Measurements from ENCODE around the gene ENAH.

Gene ENAH

DNA sequence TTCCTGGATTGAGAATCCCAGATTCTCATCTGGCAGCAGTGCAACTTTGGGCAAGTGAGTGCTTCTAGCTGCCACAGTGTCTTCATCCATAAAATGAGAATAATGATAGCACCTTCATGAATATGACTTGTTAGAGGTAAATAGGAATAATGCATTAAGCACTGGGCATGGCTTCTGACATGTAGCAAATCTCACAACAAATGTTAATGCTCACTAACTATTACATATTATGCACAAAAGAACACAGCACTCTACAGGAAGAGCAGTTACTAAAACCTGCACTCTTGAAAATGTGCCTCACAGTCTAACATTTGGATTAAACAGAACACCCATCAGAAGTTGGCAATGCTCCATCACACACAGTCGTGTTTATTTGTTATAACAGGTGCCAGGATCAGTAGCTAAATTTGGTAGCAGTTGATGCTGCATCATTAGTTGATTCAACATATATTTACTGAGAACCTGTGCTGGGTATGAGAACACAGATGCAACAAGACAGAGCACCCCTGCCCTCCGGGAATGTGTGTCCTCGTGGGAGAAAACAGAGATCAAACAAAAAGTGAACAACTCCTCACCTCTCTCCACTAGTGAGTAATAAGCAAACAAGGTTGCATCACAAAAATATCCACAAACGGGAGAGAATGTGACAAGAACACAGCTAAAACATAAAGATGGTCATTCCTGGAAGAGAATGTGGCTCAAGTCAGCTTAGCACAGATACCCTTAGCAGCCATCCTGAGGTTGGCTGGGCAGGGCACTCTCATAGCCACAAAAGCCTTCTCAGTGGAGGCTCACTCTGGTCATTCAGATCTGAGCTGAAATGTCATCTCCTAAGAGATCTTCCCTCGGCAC is 198.9 kb downstream of the ENAH start:
- Mint-ChIP-seq H3K27ac (no peak overlapping the region), H3K4me1 (peaks cover 9 to 12% of the 10 kb centered on the region in 2 donors), H3K36me3 (no peaks in the 10 kb centered on the region), H3K4me3 (no peak overlapping the region), H3K9me3 (no peaks in the 10 kb centered on the region), H3K27me3 (no peaks in the 10 kb centered on the region)
- ATAC-seq (replicated peaks) (peak; percentile 14), DNase-seq (no peak)

DNA sequence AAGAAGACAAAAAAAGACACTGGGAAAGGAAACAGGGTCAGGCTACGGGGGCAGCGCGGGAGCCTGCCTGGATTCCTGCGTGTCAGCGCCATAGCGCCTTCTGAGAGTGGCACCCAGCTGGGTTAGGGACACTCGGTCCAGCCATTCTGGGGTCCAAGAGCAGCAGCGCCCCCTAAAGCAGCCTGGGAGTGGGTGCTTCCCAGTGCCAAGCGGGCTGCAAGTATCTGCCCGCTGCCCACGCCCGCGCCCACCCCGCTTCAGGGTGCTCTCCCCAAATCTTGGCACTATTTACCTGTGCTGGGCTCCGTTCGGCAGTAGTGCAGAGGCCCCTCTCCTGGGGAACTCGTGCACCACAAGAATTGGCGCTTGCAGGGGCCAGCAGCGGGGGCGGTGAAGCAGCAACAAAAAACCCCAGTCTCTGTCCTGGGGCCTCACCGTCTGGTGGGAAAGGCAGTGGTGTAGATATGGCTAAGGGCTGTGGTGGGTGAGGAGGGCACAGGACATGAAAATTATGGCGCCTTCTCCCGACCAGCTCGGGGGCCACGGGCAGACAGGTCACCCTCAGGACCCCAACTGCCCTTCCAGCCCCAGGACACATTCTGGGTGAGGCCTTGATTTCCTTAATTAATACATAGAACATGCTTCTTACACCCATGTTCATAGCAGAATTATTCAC is 200.9 kb downstream of the ENAH start:
- Mint-ChIP-seq H3K27ac (no peak overlapping the region), H3K9me3 (no peaks in the 10 kb centered on the region), H3K4me1 (peaks cover 9 to 21% of the 10 kb centered on the region in 2 donors), H3K4me3 (no peak overlapping the region), H3K27me3 (no peaks in the 10 kb centered on the region), H3K36me3 (no peaks in the 10 kb centered on the region)
- DNase-seq (no peak), ATAC-seq (replicated peaks) (no peak)

DNA sequence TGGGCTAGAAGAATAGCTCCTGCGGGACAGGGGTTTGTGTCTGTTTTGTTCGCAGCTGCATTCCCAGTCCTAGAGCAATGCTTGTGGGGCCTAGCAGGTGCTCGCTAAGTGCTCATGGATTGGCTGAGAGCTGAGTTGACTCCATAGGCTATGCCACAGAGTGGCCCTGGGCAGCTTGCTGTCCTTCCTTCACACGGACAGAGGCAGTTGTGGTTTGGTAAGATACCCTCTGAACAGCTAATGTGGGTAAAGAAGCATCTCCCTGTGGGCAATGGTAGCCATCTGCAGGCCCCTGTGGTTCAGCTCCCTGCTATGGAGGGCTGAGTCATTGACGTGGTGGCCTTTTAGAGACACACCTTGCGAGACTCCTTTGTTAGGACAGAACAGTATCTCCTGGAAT is 201.6 kb downstream of the ENAH start:
- peaks cover 9 to 27% of the 10 kb centered on the region in 2 donors for H3K4me1 Mint-ChIP-seq
- DNase-seq: no peak
- no peak overlapping the region for H3K27ac Mint-ChIP-seq
- H3K4me3 Mint-ChIP-seq: no peak overlapping the region
- ATAC-seq (replicated peaks): no peak
- H3K9me3 Mint-ChIP-seq: no peaks in the 10 kb centered on the region
- no peaks in the 10 kb centered on the region for H3K27me3 Mint-ChIP-seq
- H3K36me3 Mint-ChIP-seq: no peaks in the 10 kb centered on the region

DNA sequence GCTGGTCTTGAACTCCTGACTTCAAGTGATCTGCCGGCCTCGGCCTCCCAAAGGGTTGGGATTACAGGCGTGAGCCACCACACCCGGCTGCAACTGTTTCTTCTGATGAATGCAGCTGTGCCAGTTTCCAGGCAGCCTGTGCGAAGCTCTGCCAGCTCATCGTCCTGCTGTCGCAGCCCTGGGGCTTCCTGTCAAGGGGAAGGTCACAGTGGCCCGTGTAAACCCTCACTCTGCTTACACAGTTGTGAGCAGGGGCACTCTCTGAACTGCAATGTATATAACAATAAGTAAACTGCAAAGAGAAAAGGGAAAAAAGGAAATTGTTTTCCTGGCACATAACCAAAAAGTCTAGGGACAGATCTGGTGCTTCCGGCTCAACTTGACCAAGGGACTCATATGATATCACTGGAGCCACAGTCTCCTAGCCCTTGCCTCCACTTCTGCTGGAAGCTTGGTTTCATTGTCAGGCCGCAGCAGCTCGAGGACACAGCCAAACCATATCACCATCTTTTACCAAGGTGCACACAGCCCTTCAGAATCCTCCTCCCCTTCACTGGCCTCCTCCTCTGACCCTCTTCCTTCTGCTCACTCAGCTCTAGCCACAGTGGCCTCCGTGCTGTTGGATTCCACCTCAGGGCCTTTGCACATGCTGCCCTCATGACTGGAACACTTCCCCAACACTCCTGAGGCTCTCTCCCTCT is 202.3 kb downstream of the ENAH start:
- peaks cover 14 to 34% of the 10 kb centered on the region in 2 donors for H3K4me1 Mint-ChIP-seq

DNA sequence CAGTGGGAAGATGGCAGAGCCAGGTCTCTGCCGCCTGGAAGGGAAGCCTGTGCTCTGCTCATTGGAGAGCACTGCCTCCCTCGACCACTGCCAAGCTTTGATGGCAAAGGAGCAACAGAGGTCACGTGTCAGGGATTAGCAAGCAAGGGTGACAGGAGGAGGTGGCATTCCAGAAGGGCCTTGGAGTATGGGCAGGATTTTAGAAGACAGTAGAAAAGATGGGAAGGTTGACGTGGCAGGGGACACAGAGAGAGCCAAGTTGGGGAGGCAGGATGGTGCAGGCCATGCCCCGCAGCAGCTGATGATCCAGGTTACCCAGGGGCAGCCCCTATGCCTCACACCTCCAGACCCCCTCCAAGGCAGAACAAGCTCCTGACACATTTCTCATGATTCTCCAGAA is 203.1 kb downstream of the ENAH start:
- Mint-ChIP-seq H3K27me3 (no peaks in the 10 kb centered on the region), H3K9me3 (peaks cover 0 to under 1% of the 10 kb centered on the region in 2 donors), H3K4me1 (peaks cover 19 to 38% of the 10 kb centered on the region in 2 donors), H3K4me3 (no peak overlapping the region), H3K36me3 (no peaks in the 10 kb centered on the region), H3K27ac (no peak overlapping the region)
- DNase-seq: no peak
- no peak for ATAC-seq (replicated peaks)

More for the DNA sequence above, 202.3 kb downstream of the ENAH start:
- Mint-ChIP-seq H3K9me3 (no peaks in the 10 kb centered on the region), H3K27ac (no peak overlapping the region), H3K36me3 (no peaks in the 10 kb centered on the region), H3K4me3 (no peak overlapping the region), H3K27me3 (no peaks in the 10 kb centered on the region)
- DNase-seq (no peak), ATAC-seq (replicated peaks) (no peak)

DNA sequence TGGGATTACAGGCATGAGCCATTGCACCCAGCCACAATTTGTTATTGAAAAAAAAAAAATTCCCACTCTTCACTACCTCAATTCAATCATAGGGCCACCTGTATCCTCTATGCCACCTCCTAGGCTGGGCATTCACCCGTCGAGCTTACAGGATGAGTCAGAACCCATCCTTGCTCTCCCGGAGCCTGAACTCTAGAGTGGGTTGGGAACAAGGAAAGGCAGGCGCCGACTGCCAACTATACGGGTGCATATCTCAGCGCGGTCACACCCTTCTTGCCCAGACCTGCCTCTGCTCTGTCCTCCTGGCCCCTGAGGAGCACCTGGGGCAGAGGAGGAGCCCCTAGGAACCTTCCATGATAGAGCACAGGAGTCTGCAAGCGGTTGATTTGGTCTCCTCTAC is 203.7 kb downstream of the ENAH start:
- DNase-seq (no peak), ATAC-seq (replicated peaks) (no peak)
- no peaks in the 10 kb centered on the region for H3K36me3 Mint-ChIP-seq
- no peaks in the 10 kb centered on the region for H3K27me3 Mint-ChIP-seq
- H3K9me3 Mint-ChIP-seq: peaks cover 0 to 1% of the 10 kb centered on the region in 2 donors
- H3K27ac Mint-ChIP-seq: no peak overlapping the region
- H3K4me1 Mint-ChIP-seq: peaks cover 19 to 40% of the 10 kb centered on the region in 2 donors
- H3K4me3 Mint-ChIP-seq: no peak overlapping the region

DNA sequence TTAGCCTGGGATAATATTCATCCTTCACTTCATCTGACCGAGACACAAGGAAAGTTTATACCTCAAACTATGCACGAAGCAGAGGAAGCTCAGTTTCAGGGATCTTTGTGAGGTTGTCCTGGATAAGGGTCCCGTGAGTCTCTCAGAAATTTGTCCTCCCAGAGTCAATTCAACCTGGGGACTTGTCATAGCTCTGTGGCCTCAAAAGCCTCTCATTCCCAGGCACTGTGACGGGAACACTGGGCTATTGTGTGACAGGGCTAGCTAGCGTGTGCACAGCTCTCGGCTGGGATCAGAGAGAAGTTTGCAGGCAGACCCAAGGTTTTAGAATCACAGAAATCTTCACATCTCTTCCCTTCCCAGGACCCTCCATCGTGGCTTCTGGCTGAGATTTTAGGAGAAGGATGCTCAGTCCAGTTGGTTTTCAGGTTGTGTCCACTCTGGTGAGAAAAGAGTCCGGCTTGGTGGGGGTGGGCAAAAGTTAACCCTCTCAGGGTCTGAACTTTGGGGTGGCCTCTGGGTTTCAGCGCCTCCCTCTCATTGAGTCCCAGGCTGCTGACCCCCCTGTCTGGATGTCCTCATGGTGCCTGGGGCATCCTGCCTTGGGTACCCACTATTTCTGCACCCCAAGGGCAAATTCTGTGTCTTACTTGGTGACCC is 204.6 kb downstream of the ENAH start:
- no peak overlapping the region for H3K4me3 Mint-ChIP-seq
- H3K36me3 Mint-ChIP-seq: no peaks in the 10 kb centered on the region
- no peak overlapping the region for H3K27ac Mint-ChIP-seq
- no peak for ATAC-seq (replicated peaks)
- H3K27me3 Mint-ChIP-seq: no peaks in the 10 kb centered on the region
- DNase-seq: no peak
- H3K9me3 Mint-ChIP-seq: peaks cover 0 to 1% of the 10 kb centered on the region in 2 donors
- peaks cover 25 to 44% of the 10 kb centered on the region in 2 donors for H3K4me1 Mint-ChIP-seq

DNA sequence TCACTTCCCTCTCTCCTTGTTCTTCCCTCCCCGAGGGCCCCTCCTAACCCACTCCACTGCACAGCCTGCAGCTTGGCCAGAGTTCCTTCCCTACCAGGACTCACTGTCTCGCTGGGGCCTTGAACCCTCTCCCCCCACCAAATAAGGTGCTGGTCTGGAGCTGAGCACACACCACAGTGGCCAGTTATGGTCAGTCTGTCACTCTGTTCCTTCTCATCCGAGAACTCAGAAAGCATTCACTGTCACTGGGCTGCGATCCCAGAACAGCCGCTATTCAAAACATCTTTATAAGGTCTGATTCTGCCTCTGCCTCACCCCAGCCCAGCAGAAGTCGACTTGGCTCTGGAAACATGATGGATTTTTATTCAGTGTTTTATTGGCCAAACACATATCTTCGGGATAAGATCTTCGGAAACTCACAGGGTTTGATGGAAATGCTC is 205.3 kb downstream of the ENAH start:
- H3K4me1 Mint-ChIP-seq: peaks cover 31 to 50% of the 10 kb centered on the region in 2 donors
- peaks cover 0 to 1% of the 10 kb centered on the region in 2 donors for H3K9me3 Mint-ChIP-seq
- DNase-seq (no peak), ATAC-seq (replicated peaks) (no peak)
- no peaks in the 10 kb centered on the region for H3K27me3 Mint-ChIP-seq
- no peaks in the 10 kb centered on the region for H3K36me3 Mint-ChIP-seq
- no peak overlapping the region for H3K4me3 Mint-ChIP-seq
- no peak overlapping the region for H3K27ac Mint-ChIP-seq

DNA sequence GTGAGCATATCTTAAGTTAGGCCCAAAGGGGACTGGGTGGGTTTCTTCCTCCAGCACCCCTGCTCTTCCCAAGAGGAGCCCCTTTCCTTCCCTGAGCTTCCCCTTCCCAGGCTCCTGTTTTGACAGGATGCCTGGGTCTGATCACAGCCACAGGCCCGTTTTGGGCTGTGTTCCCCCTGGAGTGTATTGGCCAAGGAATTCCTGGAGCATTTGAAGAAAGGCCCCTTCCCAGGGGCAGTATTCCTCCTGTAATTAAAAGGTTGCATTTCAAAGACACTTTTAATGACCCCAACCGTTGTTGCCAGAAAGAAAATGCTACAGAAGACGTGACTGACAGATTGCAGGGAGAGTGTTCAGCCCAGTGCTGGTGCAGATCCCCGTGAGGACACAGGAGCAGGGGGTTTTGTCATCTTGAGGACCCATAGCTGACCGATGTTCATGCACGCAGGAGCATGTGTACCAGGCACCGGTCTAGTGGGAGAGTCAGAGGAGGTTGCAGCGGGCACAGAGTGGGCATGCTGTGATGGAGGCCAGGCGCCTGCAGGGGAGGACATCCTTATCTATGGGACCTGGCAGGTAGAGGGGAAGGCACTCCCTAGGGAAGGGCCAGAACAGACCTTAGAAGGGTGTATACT is 205.8 kb downstream of the ENAH start:
- no peak overlapping the region for H3K4me3 Mint-ChIP-seq
- H3K4me1 Mint-ChIP-seq: peaks cover 35 to 56% of the 10 kb centered on the region in 2 donors

DNA sequence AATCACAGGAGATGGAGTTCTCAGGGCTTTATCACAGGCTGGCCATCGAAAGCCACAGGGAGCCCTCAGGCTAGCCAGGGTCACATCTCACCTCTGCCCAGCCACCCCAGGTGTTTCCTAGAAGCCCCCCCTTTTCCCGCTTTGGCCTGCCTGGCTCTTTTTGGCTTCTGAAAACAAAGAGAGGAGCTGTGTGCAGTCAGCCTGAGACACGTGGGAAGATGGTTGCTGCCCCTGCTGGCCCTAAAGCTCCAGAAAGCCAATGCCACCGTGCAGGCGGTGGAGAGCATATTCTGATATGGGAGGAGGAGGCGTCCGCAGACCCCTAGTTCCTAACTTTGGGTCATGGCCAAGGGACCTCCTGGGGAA is 206.3 kb downstream of the ENAH start:
- no peak overlapping the region for H3K4me3 Mint-ChIP-seq
- no peak for DNase-seq
- peak overlapping the region; percentile 78 for H3K27ac Mint-ChIP-seq
- H3K27me3 Mint-ChIP-seq: no peaks in the 10 kb centered on the region
- no peaks in the 10 kb centered on the region for H3K36me3 Mint-ChIP-seq
- H3K9me3 Mint-ChIP-seq: peaks cover 0 to 1% of the 10 kb centered on the region in 2 donors
- no peak for ATAC-seq (replicated peaks)
- peaks cover 36 to 61% of the 10 kb centered on the region in 2 donors for H3K4me1 Mint-ChIP-seq

More for the DNA sequence above, 205.8 kb downstream of the ENAH start:
- Mint-ChIP-seq H3K9me3 (peaks cover 0 to 1% of the 10 kb centered on the region in 2 donors), H3K36me3 (no peaks in the 10 kb centered on the region), H3K27ac (no peak overlapping the region), H3K27me3 (no peaks in the 10 kb centered on the region)
- ATAC-seq (replicated peaks): no peak
- DNase-seq: no peak

DNA sequence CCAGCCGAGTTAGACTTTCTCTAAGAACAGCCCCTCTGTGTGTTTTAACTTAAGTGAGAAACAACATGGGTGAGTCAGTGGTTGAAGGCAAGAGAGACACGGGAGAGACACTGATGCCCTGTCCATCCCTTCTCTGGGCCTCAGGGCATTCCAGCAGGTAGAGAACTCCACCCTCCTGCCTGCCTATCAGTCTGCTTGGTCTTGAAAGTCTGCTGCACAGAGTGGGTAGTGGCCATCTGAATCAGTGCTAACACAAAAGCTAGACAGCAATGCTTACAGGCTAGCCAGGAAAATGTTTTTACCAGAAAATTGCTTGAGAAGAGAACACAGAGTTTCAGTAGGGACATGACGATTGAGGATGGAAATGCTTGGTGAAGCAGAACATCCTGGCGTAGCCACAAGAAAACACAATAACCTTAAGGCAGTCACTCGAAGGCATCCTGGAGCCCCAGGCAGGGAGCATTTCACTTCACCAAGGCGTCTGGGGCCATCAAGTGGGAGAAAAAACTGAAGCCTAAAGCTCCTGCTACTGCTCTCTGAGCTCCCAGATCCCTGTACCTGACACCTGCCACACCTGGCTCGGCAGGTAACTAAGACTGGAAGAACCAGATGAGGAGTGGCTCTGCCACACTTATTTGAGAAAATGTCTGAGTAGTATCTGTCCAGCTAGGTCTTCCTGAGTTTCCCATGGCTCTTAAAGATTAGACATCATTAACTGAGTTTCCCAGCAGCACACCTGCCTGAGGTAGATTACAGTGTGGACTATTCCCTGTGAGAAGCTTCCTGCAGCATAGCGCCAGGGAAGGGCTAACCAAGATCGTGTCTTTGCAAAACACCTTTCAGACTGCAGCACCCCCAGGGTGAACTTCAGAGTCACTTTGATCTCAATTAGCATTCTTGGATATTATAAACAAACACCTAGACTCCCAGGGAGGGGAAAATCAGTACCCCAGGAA is 207.0 kb downstream of the ENAH start:
- DNase-seq (no peak), ATAC-seq (replicated peaks) (no peak)
- H3K27ac Mint-ChIP-seq: peak overlapping the region; percentile 87
- H3K4me3 Mint-ChIP-seq: peak overlapping the region; percentile 72 to 77
- H3K9me3 Mint-ChIP-seq: peaks cover 0 to 1% of the 10 kb centered on the region in 2 donors
- H3K36me3 Mint-ChIP-seq: no peaks in the 10 kb centered on the region
- H3K27me3 Mint-ChIP-seq: no peaks in the 10 kb centered on the region
- peaks cover 38 to 68% of the 10 kb centered on the region in 2 donors for H3K4me1 Mint-ChIP-seq

DNA sequence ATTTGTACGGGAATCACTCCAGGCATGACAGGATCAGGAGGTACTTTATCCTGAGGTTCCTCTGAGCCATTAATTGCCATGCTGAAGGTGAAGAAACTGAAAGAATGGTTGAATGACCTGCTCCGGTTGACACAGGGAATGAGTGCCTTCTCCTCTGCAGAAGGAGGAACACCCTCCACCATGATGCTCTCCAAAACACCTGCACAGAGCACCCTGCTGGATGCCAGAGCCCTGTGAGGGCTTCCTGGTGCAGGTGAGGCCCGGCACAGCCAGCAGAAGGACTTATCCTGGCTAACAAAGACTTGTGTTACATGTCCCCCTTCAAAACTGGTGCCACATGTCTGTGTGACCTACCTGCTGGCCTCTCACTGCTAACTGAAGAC is 210.8 kb downstream of the ENAH start:
- Mint-ChIP-seq H3K27me3 (no peaks in the 10 kb centered on the region), H3K36me3 (no peaks in the 10 kb centered on the region), H3K4me1 (peaks cover 40 to 74% of the 10 kb centered on the region in 2 donors), H3K4me3 (peak overlapping the region; percentile 19 to 36), H3K27ac (peak overlapping the region; percentile 77), H3K9me3 (peaks cover 0 to 1% of the 10 kb centered on the region in 2 donors)
- DNase-seq: no peak
- ATAC-seq (replicated peaks): no peak
